HG03159 (cell line): ENCODE measurements around the gene LCNL1.

Experiments
- ATAC-seq: cut with Tn5 transposase; IDR thresholded peaks from one replicate; pipeline ENCODE4 v1.9.1; 2021; ENCODE audit warnings: mild to moderate bottlenecking, moderate library complexity; ENCODE audit not compliant: unreplicated experiment

LCNL1 gene

GRCh38 chr9:137009217-137009616 is 26.4 kb downstream of the LCNL1 start:
- ATAC-seq = no peak

GRCh38 chr9:137009938-137010732 is 27.3 kb downstream of the LCNL1 start:
- ATAC-seq = no peak

GRCh38 chr9:137011156-137011555 is 28.4 kb downstream of the LCNL1 start:
- no peak for ATAC-seq

- ATAC-seq = no peak
Measured at GRCh38 chr9:137011907-137012675, 29.3 kb downstream of the LCNL1 start.

GRCh38 chr9:137012694-137013570 is 30.1 kb downstream of the LCNL1 start:
- no peak for ATAC-seq

- ATAC-seq = no peak
Measured at GRCh38 chr9:137013571-137013940, 30.8 kb downstream of the LCNL1 start.

- no peak for ATAC-seq
Measured at GRCh38 chr9:137014166-137014565, 31.4 kb downstream of the LCNL1 start.

GRCh38 chr9:137014776-137015539 is 32.2 kb downstream of the LCNL1 start:
- ATAC-seq = no peak

- ATAC-seq = no peak
Measured at GRCh38 chr9:137015540-137015930, 32.7 kb downstream of the LCNL1 start.

GRCh38 chr9:137015976-137016375 is 33.2 kb downstream of the LCNL1 start:
- ATAC-seq = no peak

- ATAC-seq = no peak
Measured at GRCh38 chr9:137016436-137016835, 33.6 kb downstream of the LCNL1 start.

GRCh38 chr9:137017071-137017470 is 34.3 kb downstream of the LCNL1 start:
- no peak for ATAC-seq

GRCh38 chr9:137017791-137018497 is 35.2 kb downstream of the LCNL1 start:
- no peak for ATAC-seq

GRCh38 chr9:137018761-137019559 is 36.2 kb downstream of the LCNL1 start:
- no peak for ATAC-seq

GRCh38 chr9:137019891-137020683 is 37.3 kb downstream of the LCNL1 start:
- ATAC-seq = no peak

- no peak for ATAC-seq
Measured at GRCh38 chr9:137020771-137021567, 38.2 kb downstream of the LCNL1 start.

GRCh38 chr9:137021568-137021978 is 38.8 kb downstream of the LCNL1 start:
- ATAC-seq = no peak
